Endodermal cell (in vitro differentiated cells): Measurements from ENCODE around the gene POT1. TPM values are rescaled to one million over a fixed set of nuclear protein-coding genes. Genes with fewer than 3 reads are reported as not detected.

Source experiments
- DNase-seq: peaks from one replicate; pipeline ENCODE4 v3.0.0-alpha.2; 2017
- H3K27ac ChIP-seq: 2 replicates; pipeline ENCODE4 v1.5.1; 2013; ENCODE audit warnings: mild to moderate bottlenecking, low read depth, low read length, moderate library complexity
- H3K27me3 ChIP-seq: 2 replicates; pipeline ENCODE4 v1.6.1; 2013; ENCODE audit warnings: mild to moderate bottlenecking, low read length, moderate library complexity; ENCODE audit not compliant: insufficient read depth, control insufficient read depth, poor library complexity, severe bottlenecking
- H3K36me3 ChIP-seq: 2 replicates; pipeline ENCODE4 v1.7.0; 2013; ENCODE audit warnings: mild to moderate bottlenecking, low read length, moderate library complexity; ENCODE audit not compliant: control insufficient read depth, insufficient read depth
- H3K4me1 ChIP-seq: one replicate; pipeline ENCODE4 v1.7.0; 2013; ENCODE audit warnings: low read length; ENCODE audit not compliant: control insufficient read depth, insufficient read depth
- H3K4me3 ChIP-seq: 2 replicates; pipeline ENCODE4 v1.5.1; 2013; ENCODE audit warnings: mild to moderate bottlenecking, low read length, moderate library complexity
- H3K9ac ChIP-seq: 2 replicates; pipeline ENCODE4 v1.6.1; 2013; ENCODE audit warnings: mild to moderate bottlenecking, low read length, moderate library complexity; ENCODE audit not compliant: poor library complexity, severe bottlenecking; ENCODE audit errors: extremely low read depth
- H3K9me3 ChIP-seq: 2 replicates; pipeline ENCODE4 v1.6.1; 2013; ENCODE audit warnings: mild to moderate bottlenecking, low read length, moderate library complexity; ENCODE audit not compliant: control insufficient read depth
- H3K27ac Mint-ChIP-seq: 2 replicates; pipeline ENCODE4 v1.8.0; 2020; ENCODE audit warnings: mixed read lengths
- H3K27me3 Mint-ChIP-seq: 2 replicates; pipeline ENCODE4 v1.8.0; 2021; ENCODE audit warnings: mild to moderate bottlenecking, mixed read lengths; ENCODE audit not compliant: insufficient read depth
- H3K36me3 Mint-ChIP-seq: 2 replicates; pipeline ENCODE4 v1.8.0; 2020; ENCODE audit warnings: low read depth, mixed read lengths
- H3K4me1 Mint-ChIP-seq: 2 replicates; pipeline ENCODE4 v1.8.0; 2020; ENCODE audit warnings: mixed read lengths
- H3K4me3 Mint-ChIP-seq: 2 replicates; pipeline ENCODE4 v1.8.0; 2020; ENCODE audit warnings: mild to moderate bottlenecking, moderate library complexity, mixed read lengths
- H3K9me3 Mint-ChIP-seq: 2 replicates; pipeline ENCODE4 v1.8.0; 2020; ENCODE audit warnings: mild to moderate bottlenecking, mixed read lengths
- WGBS, 2 experiments: methylation state at CpG; one replicate each; pipeline versions ENCODE4 v1.1.5 to v1.1.7; 2013; ENCODE audit warnings: missing lambda C conversion rate in 2 of 2, mixed read lengths in 1 of 2; ENCODE audit not compliant: insufficient coverage in 1 of 2, insufficient read length in 1 of 2; 5-methylcytosine and 5-hydroxymethylcytosine counted together
- total RNA-seq, 2 donors: library from RNA; stranded (reverse); fragmentation: NEBNext Ultra II Directional in 1 of 2; extraction: Animal tissue kit (Norgen Biotek cat#: 25700) in 1 of 2; gene quantifications; 2 replicates in 1 of 2; 3 replicates in 1 of 2; pipeline ENCODE4 v1.2.1, GENCODE V29; 2021
- TF ChIP-seq, protein P1 (sequence below): fragments of 200-600 bp; sonication (generic); conservative IDR thresholded peaks from 2 replicates; pipeline ENCODE4 v1.5.0; 2021; ENCODE audit warnings: antibody characterized with exemption, mild to moderate bottlenecking

Gene POT1
- total RNA-seq, 2 donors from 2014 or later: 31.2 to 41.8 TPM

DNA sequence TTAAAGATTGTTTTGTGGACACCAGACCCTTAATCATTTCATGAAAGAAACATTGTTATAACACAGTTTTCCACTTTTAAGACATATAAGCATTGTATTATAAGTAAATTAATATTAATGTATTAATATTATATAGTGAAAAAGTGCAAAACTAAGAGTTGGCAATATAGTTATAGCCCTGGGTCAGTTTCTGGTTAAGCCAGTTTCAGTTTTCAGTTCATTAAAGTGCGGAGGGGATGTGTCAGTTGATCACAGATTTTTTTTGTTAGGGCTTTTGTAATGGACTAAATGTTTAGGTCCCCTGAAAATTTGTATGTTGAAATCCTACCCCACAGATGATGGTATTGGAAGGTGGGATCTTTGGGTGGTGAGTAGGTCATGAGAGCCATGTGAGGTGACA is 118.3 kb downstream of the POT1 start:
- Histone ChIP-seq H3K9ac (no peak overlapping the region), H3K4me3 (no peak overlapping the region), H3K36me3 (no peaks in the 10 kb centered on the region), H3K9me3 (no peaks in the 10 kb centered on the region), H3K27me3 (no peaks in the 10 kb centered on the region), H3K27ac (no peak overlapping the region), H3K4me1 (no peaks in the 10 kb centered on the region)
- H3K27me3 Mint-ChIP-seq: no peaks in the 10 kb centered on the region
- H3K4me3 Mint-ChIP-seq: no peak overlapping the region
- WGBS, 2 experiments: 96% methylated on average over 1 of the region's 1 CpG; no CpG with 5 or more reads in 1 of the 2 experiments
- TF ChIP-seq, protein P1, sequence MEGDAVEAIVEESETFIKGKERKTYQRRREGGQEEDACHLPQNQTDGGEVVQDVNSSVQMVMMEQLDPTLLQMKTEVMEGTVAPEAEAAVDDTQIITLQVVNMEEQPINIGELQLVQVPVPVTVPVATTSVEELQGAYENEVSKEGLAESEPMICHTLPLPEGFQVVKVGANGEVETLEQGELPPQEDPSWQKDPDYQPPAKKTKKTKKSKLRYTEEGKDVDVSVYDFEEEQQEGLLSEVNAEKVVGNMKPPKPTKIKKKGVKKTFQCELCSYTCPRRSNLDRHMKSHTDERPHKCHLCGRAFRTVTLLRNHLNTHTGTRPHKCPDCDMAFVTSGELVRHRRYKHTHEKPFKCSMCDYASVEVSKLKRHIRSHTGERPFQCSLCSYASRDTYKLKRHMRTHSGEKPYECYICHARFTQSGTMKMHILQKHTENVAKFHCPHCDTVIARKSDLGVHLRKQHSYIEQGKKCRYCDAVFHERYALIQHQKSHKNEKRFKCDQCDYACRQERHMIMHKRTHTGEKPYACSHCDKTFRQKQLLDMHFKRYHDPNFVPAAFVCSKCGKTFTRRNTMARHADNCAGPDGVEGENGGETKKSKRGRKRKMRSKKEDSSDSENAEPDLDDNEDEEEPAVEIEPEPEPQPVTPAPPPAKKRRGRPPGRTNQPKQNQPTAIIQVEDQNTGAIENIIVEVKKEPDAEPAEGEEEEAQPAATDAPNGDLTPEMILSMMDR: no peak
- H3K4me1 Mint-ChIP-seq: peaks cover 10% of the 10 kb centered on the region
- DNase-seq: no peak
- no peaks in the 10 kb centered on the region for H3K36me3 Mint-ChIP-seq
- H3K27ac Mint-ChIP-seq: no peak overlapping the region
- no peaks in the 10 kb centered on the region for H3K9me3 Mint-ChIP-seq

DNA sequence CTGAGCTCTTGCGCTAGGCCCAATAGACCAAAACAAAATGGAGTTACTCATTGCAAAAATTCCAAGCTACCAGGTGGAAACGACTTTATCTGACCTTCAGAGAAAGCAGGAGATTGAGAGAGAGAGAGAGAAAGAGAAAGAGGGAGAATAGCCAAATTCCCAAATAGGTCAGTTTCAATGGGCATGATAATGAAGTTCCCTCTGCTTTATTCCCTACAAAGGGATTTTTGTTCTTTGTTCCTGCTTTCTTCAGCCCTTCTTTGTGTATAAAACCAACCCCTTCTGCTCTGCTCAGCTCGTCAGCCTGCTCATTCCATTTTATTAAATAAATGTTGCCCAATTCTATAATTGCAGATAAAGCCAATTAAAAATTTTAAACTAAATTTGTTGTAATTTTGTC is 119.0 kb downstream of the POT1 start:
- no peaks in the 10 kb centered on the region for H3K27me3 Mint-ChIP-seq
- 50 to 66% methylated on average over 2 to 3 of the region's 3 CpGs for WGBS, 2 experiments
- Histone ChIP-seq H3K36me3 (no peaks in the 10 kb centered on the region), H3K9ac (no peak overlapping the region), H3K4me1 (no peaks in the 10 kb centered on the region), H3K9me3 (no peaks in the 10 kb centered on the region), H3K27me3 (no peaks in the 10 kb centered on the region), H3K27ac (no peak overlapping the region), H3K4me3 (no peak overlapping the region)
- no peak overlapping the region for H3K4me3 Mint-ChIP-seq
- no peaks in the 10 kb centered on the region for H3K36me3 Mint-ChIP-seq
- DNase-seq: no peak
- H3K9me3 Mint-ChIP-seq: no peaks in the 10 kb centered on the region
- TF ChIP-seq, protein P1: no peak
- H3K4me1 Mint-ChIP-seq: peaks cover 10% of the 10 kb centered on the region
- no peak overlapping the region for H3K27ac Mint-ChIP-seq

- DNase-seq: no peak
- H3K27ac Mint-ChIP-seq: no peak overlapping the region
- WGBS, 2 experiments: 92 to 93% methylated on average over 2 to 5 of the region's 5 CpGs
- Histone ChIP-seq H3K4me3 (no peak overlapping the region), H3K27ac (no peak overlapping the region), H3K4me1 (peaks cover 5% of the 10 kb centered on the region), H3K9ac (no peak overlapping the region), H3K36me3 (no peaks in the 10 kb centered on the region), H3K9me3 (no peaks in the 10 kb centered on the region), H3K27me3 (no peaks in the 10 kb centered on the region)
- no peak overlapping the region for H3K4me3 Mint-ChIP-seq
- no peaks in the 10 kb centered on the region for H3K27me3 Mint-ChIP-seq
- TF ChIP-seq, protein P1: no peak
- H3K4me1 Mint-ChIP-seq: peaks cover 14% of the 10 kb centered on the region
- no peaks in the 10 kb centered on the region for H3K9me3 Mint-ChIP-seq
- H3K36me3 Mint-ChIP-seq: no peaks in the 10 kb centered on the region
Measured at GRCh38 chr7:124808206-124808605, 121.4 kb downstream of the POT1 start.
